Measurements from ENCODE around the gene RAB11A.

The RAB11A gene

GRCh38 chr15:65869126-65869953, at the start of gene RAB11A:
TSS of gene RAB11A (plus strand) at chr15:65869491. CDS start at chr15:65869586, 95 bp downstream.
- peak; percentile 97 for DNase-seq

GRCh38 chr15:65819563-65819960, 49.7 kb upstream of the RAB11A start:
- DNase-seq, result no peak

- DNase-seq, result no peak
These were observed 48.2 kb upstream of the RAB11A start for GRCh38 chr15:65821070-65821469.

GRCh38 chr15:65822316-65822715, 47.0 kb upstream of the RAB11A start:
- DNase-seq, result no peak

- DNase-seq, result peak; percentile 88
These were observed 45.1 kb upstream of the RAB11A start for GRCh38 chr15:65824031-65824743.

GRCh38 chr15:65824941-65825544, 44.2 kb upstream of the RAB11A start:
- DNase-seq, result no peak

GRCh38 chr15:65827065-65827464, 42.2 kb upstream of the RAB11A start:
- DNase-seq, result peak; percentile 19

GRCh38 chr15:65828585-65828984, 40.7 kb upstream of the RAB11A start:
- DNase-seq, result peak; percentile 52

GRCh38 chr15:65829130-65829764, 40.0 kb upstream of the RAB11A start:
- DNase-seq, result peak; percentile 76

DNA sequence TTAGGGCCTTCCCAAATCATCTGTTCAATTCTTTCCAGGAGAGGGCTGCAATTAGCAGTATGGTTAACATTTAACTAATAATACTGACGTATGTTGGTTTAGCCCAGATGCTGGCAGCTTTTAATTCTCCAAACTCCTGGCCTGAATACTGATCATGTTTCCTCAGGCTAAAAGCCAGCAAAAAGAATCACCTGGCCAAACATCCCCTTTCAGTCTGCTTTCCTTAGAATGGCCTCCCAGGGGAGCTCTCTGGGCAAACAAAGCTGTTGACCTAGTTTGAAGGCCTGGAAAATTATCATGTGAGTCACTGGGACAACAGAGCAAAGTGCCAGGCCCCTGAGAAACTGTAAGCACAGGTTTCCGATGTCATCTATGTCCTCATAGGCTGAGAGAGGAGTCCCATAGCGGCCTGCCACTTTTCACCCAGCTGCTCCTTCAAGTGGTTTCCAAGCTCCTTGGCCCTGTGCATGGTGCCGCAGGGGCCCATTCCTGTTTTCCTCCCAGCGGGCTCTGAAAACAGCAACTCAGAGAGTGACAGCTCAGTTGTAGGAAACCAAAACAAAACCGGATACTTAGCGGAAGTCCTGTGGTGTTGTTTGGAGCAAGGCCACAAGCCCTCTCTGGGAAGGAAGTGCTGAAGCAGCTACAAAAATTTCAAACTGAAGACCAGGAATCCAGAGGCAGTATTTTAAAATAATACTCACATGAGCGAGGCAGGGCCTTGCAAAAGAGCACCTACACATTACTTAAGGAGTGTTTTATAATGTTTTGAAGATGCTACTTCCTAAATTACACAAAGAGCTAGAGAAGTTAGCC, 36.5 kb upstream of the RAB11A start:
- DNase-seq, result peak; percentile 99

DNA sequence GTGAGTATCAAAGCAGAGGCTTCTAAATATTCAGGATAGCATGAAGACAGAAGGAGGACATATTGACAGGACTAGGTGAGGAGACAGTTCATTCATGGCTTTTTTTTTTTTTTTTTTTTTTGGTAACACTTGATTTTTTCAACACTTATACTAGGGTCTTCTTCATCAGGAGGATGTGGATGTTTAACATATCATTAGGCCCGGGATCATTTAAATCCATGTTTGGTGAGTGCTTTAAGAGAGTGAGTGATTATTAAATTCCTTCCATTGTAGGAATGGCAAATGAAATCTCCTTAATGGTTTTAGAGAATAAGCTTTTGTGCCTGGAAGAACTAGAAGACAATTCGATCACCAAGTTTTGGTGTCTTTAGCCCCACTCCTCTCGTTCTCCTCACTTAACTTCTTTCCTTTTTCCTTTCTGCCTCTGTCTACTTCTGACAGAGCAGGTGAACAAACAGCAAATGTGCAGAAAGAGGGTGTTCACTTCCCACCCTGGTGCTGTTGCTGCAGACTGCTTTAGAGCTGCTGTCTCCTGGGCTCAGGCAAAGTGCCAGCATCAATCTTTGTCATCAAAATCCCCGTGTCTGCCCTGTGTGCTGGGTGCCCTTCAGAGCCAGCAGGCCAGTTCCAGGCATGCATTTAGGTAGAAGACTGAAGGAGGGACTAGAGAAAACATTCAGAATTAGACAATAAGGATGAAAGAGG, 35.6 kb upstream of the RAB11A start:
- peak; percentile 81 for DNase-seq

DNA sequence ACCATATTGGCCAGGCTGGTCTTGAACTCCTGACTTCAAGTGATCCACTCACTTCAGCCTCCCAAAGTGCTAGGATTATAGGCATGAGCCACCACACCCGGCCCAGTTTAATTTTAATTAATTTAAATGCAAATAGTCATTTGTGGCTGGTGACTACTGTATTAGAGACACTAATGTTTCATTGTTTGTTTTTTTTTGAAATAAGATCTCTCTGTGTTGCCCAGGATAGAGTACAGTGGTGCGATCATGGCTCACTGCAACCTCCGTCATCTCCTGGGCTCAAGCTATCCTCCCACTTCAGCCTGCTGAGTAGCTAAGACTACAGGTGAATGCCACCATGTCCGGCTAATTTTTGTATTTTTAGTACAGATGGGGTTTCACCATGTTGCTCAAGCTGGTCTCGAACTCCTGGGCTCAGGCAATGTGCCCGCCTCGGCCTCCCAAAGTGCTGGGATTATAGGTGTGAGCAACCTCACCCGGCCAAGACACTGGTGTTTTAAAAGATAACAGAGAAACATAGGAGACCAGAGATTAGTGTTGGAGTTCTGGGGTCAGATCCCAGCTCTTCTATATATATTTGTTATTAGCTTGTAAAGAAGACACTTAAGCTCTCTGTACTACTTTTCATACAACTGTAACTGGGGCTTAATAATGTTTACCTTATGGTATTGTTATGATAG, 34.5 kb upstream of the RAB11A start:
- peak; percentile 76 for DNase-seq

GRCh38 chr15:65835447-65835846, 33.8 kb upstream of the RAB11A start:
- peak; percentile 62 for DNase-seq

DNA sequence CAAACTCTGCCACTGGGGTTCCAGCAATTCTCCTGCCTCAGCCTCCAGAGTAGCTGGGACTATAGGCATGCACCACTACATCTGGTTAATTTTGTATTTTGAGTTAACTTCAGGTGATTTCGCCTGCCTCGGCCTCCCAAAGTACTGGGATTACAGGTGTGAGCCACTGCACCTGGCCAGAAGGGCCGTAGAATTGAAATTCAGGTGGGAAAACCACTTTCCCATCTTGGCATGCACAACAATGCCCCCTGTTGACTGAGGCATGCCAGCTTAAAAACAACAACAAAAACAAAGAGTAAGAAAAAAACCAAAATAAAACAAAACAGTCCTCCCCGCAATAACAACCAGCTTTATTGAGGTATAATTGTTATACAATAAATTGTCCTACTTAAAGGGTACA, 32.6 kb upstream of the RAB11A start:
- DNase-seq, result no peak

DNA sequence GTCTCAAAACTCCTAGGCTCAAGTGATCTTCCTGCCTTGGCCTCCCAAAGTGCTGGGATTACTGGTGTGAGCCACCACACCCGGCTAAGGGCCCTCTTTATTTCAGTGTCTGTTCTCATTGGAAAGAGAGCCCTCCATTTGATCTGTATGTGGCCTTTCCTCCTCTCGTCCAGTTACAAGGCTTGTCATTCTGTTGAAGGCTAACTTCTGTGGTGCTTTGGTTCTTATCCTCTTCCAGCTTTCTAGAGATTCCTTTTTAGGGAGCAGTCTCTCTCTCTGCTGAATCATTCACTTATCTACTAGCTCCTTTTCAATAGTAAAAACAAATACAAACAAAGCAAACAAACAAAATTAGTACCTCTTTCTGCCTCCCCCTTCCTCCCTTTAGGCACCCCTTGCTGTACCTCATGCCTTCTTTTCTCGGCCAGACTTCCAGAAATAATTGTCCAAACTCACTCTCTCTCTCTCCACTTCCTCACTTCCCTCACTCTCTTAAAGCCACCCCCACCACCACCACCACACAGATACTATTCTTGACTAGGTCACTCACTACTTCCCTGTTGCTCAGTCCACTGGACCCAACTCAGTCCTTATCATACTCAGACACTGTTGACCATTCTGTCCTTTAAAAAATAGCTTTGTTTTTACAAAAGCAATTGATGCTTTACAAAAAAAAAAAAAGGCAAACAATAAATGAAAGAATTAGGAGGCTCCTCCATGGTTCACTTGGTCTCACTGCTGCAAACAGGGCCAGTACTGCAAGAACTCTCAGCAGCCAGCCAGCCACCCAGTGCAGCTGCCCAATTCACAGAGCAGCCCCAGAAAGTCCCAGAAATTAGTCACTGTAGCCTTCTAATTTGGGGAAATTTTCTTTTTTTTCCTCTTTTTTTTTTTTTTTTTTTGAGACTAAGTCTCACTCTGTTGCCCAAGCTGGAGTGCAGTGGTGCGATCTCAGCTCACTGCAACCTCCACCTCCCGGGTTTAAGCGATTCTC, 31.7 kb upstream of the RAB11A start:
- peak; percentile 71 for DNase-seq

- DNase-seq, result no peak
These were observed 29.9 kb upstream of the RAB11A start for GRCh38 chr15:65839354-65839901.

GRCh38 chr15:65839985-65840384, 29.3 kb upstream of the RAB11A start:
- no peak for DNase-seq

DNA sequence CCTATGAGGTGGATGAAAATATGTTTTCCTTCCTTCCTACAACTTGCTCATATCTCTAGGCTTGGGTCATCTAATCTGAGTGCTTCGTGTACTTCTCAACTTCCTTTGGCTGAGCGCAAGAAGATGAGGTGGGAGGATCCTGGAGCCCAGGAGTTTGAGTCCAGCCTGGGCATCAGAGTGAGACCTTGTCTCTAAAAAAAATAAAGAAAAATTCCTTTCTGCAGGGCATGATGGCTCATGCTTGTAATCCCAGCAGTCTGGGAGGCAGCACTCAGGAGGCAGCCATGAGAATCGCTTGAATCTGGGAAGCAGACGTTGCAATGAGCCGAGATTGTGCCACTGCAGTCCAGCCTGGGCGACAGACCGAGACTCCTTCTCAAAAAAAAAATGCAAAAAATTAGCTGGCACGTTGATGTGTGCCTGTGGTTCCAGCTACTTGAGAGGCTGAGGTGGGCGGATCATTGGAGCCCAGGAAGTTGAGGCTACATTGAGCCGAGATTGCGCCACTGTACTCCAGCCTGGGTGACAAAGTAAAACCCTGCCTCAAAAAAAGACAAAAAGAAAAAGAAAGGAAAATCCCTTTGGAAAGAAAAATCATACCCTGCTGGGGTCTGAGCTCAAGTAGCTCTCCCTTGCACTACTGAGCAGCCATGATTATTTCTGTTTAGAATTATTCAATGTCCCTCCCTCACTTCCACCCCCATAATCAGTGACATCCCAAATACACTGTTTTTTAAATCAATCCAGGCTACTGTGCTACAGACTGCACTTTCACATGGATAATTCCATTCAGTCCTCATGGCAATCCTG, 28.0 kb upstream of the RAB11A start:
- peak; percentile 28 for DNase-seq
